Activated T-cell treated with anti-CD3 and anti-CD28 coated beads, Interleukin-2, amount 50 U/mL, for 72 hours (primary cell): ENCODE measurements around the gene HNRNPR. TPM values are rescaled to one million over a fixed set of nuclear protein-coding genes. Genes with fewer than 3 reads are reported as not detected.

Experiments used
- ATAC-seq, 2 donors: fragments of 150-1000 bp; cut with Tn5 transposase; replicated peaks in 1 of 2; 2 replicates each; pipeline ENCODE4 v1.10.0; 2021; ENCODE audit warnings: moderate library complexity in 2 of 2, mild to moderate bottlenecking in 1 of 2
- DNase-seq, 2 donors: peaks; one replicate each; pipeline ENCODE4 v3.0.0; 2021 to 2022; ENCODE audit warnings: mixed read lengths in 1 of 2
- H3K27ac Mint-ChIP-seq: one replicate; pipeline ENCODE4 v1.8.0; 2022; ENCODE audit warnings: mild to moderate bottlenecking, moderate library complexity, mixed read lengths
- H3K27me3 Mint-ChIP-seq: one replicate; pipeline ENCODE4 v1.8.0; 2022; ENCODE audit warnings: low read depth, mixed read lengths
- H3K36me3 Mint-ChIP-seq, 2 donors: one replicate each; pipeline ENCODE4 v1.8.0; 2022; ENCODE audit warnings: mixed read lengths in 2 of 2, mild to moderate bottlenecking in 1 of 2; ENCODE audit not compliant: insufficient read depth in 2 of 2
- H3K4me1 Mint-ChIP-seq: one replicate; pipeline ENCODE4 v1.8.0; 2022; ENCODE audit warnings: low read depth, mixed read lengths
- H3K4me3 Mint-ChIP-seq, 2 donors: one replicate each; pipeline ENCODE4 v1.8.0; 2022; ENCODE audit warnings: mild to moderate bottlenecking in 2 of 2, mixed read lengths in 2 of 2, moderate library complexity in 2 of 2
- H3K9me3 Mint-ChIP-seq, 2 donors: one replicate each; pipeline ENCODE4 v1.8.0; 2022; ENCODE audit warnings: mixed read lengths in 2 of 2
- total RNA-seq, 2 donors: library from RNA; stranded (reverse); gene quantifications; one replicate each; pipeline ENCODE4 v1.2.3, GENCODE V29; 2022

The HNRNPR gene
- total RNA-seq, 2 donors from 2014 or later, result 127 TPM

DNA sequence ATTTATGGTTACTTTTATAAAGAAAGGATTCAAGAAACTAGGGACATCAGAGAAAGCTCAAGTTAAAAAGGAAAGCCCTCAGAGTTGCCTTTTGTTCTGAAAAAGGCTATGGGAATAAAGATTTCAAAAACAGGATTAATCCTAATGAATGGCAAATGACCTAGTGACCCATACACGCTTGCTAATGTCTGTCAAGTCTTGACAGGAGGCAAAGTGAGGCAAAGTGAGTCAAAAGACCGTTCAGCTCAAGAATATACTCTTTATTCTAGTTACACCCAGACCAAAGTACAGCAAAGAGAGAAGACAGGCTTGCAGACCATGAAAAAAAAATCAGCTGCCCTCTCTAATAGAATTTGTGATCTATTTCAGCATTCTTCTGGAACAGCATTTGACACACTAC, 22.1 kb upstream of the HNRNPR start:
- H3K36me3 Mint-ChIP-seq, result peaks cover 25 to 53% of the 10 kb centered on the region in 2 donors
- peak overlapping the region; percentile 93 to 97 for H3K4me3 Mint-ChIP-seq
- ATAC-seq, result no peak
- H3K27me3 Mint-ChIP-seq, result no peaks in the 10 kb centered on the region
- DNase-seq, result no peak
- H3K4me1 Mint-ChIP-seq, result peaks cover 35% of the 10 kb centered on the region
- no peak overlapping the region for H3K27ac Mint-ChIP-seq
- H3K9me3 Mint-ChIP-seq, result peaks cover 4 to 10% of the 10 kb centered on the region in 2 donors

DNA sequence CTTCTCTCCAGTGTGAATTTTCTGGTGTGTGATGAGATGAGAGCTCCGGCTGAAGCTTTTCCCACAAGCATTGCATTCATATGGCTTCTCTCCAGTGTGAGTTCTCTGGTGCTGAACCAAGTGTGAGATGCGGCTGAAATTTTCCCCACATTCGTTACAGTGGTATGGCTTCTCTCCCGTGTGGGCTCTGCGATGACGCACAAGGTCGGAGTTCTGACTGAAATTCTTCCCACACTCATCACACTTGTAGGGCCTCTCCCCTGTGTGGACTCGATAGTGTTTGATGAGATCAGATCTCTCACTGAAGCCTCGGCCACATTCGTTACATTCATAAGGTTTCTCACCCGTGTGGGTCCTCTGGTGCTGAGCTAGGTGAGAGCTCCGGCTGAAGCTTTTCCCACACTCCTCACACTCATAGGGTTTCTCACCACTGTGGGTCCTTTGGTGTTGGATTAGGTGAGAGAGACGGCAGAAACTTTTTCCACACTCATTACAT, 18.2 kb upstream of the HNRNPR start:
- no peaks in the 10 kb centered on the region for H3K27me3 Mint-ChIP-seq
- no peak overlapping the region for H3K27ac Mint-ChIP-seq
- peaks cover 15% of the 10 kb centered on the region for H3K4me1 Mint-ChIP-seq
- peaks cover 17 to 26% of the 10 kb centered on the region in 2 donors for H3K9me3 Mint-ChIP-seq
- H3K4me3 Mint-ChIP-seq, result no peak overlapping the region
- ATAC-seq, result no peak
- DNase-seq, result no peak
- peaks cover 37 to 74% of the 10 kb centered on the region in 2 donors for H3K36me3 Mint-ChIP-seq

DNA sequence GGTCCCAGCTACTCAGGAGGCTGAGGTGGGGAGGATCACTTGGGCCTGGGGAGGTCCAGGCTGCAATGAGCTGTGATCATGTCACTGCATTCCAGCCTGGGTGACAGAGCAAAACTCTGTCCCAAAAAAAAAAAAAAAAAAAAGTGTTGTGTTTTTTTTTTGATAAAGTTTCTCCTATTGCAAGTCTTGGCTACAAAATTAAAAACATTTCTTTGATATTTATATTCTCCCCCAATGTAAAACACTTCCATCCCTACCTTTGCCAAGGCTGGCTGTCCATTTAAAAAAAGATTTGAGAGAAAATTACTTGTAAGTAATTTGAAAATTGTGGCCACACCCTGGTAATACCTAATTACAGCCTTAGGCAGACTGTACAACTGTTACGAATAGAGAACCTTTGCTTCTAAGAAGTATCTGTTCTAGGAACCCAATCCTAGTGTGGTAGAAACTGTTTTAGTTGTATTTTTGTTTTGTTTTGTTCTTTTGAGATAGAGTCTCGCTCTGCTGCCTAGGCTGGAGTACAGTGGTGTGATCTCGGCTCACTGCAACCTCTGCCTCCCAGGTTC, 14.3 kb upstream of the HNRNPR start:
- H3K9me3 Mint-ChIP-seq, result peaks cover 17 to 28% of the 10 kb centered on the region in 2 donors

DNA sequence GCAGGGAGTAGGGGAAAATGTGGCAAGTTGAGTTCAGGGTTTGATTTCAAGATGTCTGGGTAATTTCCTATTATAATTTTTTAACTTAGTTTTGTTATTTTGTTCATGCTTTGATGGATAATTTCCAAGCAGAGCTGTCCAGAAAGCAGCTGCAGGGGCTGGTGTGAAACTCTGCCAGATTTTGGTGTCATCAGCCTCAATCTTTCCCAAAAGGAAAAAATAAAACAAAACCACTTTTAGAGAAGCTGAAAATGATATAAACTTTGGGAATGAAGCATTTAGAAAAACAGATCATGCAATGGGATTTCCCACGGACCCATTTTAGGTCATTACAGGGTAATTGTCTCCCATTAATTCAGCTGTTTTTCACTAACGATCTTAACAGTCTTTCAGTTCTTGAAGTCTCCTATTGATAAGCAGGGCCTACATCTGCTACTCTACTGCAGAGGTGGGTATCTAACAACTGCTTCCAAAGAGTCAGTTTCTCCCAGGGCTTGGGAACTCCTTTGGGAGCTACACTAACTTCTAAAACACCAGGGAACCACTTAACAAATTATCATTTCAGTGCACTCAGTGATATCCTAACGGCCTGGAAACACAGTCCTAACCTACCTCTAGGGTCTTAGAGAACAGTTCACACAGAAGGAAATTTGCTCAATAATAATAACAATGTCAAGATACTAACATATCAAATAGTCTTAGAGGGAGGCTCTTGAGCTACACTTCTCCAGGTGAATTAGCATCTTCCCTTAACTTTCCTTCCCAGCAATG, 13.2 kb upstream of the HNRNPR start:
- DNase-seq, result no peak
- Mint-ChIP-seq H3K9me3 (peaks cover 15 to 24% of the 10 kb centered on the region in 2 donors), H3K27me3 (no peaks in the 10 kb centered on the region), H3K36me3 (peaks cover 26 to 33% of the 10 kb centered on the region in 2 donors), H3K4me3 (no peak overlapping the region), H3K4me1 (peaks cover 6% of the 10 kb centered on the region), H3K27ac (no peak overlapping the region)
- no peak for ATAC-seq

More for the DNA sequence above, 14.3 kb upstream of the HNRNPR start:
- Mint-ChIP-seq H3K36me3 (peaks cover 34 to 44% of the 10 kb centered on the region in 2 donors), H3K4me3 (no peak overlapping the region), H3K27ac (no peak overlapping the region), H3K4me1 (peaks cover 6% of the 10 kb centered on the region), H3K27me3 (no peaks in the 10 kb centered on the region)
- DNase-seq (no peak), ATAC-seq (no peak)

DNA sequence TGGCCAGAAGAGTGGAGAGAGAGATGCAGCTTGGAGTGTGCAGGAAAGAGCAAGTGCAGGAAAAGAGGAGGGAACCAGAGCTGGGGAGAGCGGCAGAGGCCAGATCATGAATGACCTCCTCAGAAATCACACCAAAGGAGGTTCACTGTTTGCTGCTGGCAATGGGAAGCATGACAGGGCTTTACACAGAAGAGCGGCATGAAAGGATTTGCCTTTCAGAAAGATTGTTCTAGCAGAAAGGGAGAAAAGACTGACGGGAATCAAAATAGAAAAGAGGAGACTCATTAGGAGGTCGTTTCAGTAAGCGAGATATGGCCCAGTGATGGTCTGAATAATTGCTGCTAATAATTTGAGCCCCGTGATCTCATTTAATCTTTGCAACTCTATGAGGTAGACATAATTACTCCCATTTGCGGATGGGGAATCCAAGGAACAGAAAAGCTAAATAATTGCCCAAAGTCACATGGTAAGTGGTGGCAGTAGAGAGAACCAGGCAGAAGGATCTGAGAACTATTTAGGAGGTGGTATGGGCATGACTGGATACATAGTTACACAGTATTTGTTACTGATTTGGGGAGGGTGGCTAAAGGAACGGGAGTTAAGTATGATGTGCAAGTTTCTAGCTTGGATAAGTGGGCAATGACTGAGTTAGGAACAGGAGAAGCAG, 12.5 kb upstream of the HNRNPR start:
- ATAC-seq (no peak), DNase-seq (no peak)
- Mint-ChIP-seq H3K27me3 (no peaks in the 10 kb centered on the region), H3K4me3 (no peak overlapping the region), H3K36me3 (peaks cover 19 to 26% of the 10 kb centered on the region in 2 donors), H3K4me1 (peaks cover 6% of the 10 kb centered on the region), H3K27ac (no peak overlapping the region), H3K9me3 (peaks cover 15 to 20% of the 10 kb centered on the region in 2 donors)

DNA sequence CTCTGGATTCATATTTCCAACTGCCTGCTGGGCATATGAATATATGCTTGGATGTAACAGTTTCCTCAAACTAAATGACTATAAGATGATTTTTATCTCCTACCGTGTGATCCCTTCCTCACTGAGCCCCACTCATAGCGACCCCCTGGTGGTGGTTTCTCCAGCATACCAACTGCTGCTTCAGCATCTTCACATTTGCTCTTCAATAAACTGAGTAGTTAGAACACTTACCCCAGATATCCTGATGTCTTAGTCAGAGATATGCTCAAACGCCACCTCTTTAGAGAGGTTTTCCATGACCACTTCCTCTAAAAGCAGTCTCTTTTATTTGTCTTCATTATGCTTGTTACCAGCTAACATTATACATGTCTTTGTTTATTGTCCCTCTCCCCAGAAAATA, 10.2 kb upstream of the HNRNPR start:
- Mint-ChIP-seq H3K9me3 (peaks cover 4 to 7% of the 10 kb centered on the region in 2 donors), H3K36me3 (peaks cover 2 to 4% of the 10 kb centered on the region in 2 donors), H3K27ac (no peak overlapping the region), H3K4me1 (peaks cover 6% of the 10 kb centered on the region), H3K4me3 (no peak overlapping the region), H3K27me3 (no peaks in the 10 kb centered on the region)
- no peak for DNase-seq
- peak in 1 of 2 donors; percentile 17 for ATAC-seq

DNA sequence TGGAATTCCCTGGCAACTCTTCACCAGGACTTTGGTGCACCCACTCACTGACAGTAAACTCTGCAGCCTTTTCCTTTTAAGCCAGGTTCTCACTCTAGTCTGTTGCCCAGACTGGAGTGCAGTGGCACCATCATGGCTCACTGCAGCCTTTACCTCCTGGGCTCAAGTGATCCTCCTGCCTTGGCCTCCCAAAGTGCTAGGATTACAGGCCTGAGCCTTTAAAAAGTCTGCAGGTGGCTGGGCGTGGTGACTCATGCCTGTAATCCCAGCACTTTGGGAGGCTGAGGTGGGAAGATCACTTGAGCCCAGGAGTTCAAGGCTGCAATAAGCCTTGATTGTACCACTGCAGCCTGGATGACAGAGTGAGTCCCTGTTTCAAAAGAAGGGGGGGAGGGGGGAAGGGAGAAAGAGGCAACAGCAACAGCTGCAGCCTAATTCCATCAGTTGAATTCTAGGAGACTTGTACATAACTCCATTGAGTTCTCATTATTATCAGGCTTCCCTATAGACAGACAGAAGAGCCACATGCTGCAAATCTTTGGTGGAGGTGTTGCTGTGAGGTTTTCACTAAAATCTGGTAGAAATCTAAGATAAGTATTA, 8.1 kb upstream of the HNRNPR start:
- DNase-seq (no peak), ATAC-seq (no peak)
- H3K9me3 Mint-ChIP-seq, result peaks cover 2% of the 10 kb centered on the region in 2 donors
- H3K4me1 Mint-ChIP-seq, result peaks cover 6% of the 10 kb centered on the region
- H3K4me3 Mint-ChIP-seq, result no peak overlapping the region
- no peak overlapping the region for H3K27ac Mint-ChIP-seq
- no peaks in the 10 kb centered on the region for H3K36me3 Mint-ChIP-seq
- no peaks in the 10 kb centered on the region for H3K27me3 Mint-ChIP-seq

DNA sequence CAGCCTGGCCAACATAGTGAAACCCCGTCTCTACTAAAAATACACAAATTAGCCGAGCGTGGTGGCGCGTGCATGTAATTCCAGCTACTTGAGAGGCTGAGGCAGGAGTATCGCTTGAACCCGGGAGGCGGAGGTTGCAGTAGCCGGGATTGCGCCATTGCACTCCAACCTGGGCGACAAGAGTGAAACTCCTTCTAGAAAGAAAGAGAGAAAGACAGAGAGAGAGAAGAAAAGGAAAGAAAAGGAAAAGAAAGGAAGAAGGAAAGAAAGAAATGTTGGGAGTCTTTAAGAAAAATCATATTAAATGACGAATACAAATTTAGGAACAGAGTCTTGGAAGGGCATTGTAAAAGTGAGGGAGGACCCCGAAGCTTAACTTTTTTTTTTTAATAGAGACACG, 1.8 kb upstream of the HNRNPR start:
- DNase-seq, result no peak
- H3K27me3 Mint-ChIP-seq, result no peaks in the 10 kb centered on the region
- no peak for ATAC-seq
- no peaks in the 10 kb centered on the region for H3K9me3 Mint-ChIP-seq
- no peak overlapping the region for H3K27ac Mint-ChIP-seq
- H3K4me3 Mint-ChIP-seq, result peak overlapping the region in 1 of 2 donors; percentile 99
- peaks cover 25% of the 10 kb centered on the region for H3K4me1 Mint-ChIP-seq
- peaks cover 3 to 6% of the 10 kb centered on the region in 2 donors for H3K36me3 Mint-ChIP-seq

DNA sequence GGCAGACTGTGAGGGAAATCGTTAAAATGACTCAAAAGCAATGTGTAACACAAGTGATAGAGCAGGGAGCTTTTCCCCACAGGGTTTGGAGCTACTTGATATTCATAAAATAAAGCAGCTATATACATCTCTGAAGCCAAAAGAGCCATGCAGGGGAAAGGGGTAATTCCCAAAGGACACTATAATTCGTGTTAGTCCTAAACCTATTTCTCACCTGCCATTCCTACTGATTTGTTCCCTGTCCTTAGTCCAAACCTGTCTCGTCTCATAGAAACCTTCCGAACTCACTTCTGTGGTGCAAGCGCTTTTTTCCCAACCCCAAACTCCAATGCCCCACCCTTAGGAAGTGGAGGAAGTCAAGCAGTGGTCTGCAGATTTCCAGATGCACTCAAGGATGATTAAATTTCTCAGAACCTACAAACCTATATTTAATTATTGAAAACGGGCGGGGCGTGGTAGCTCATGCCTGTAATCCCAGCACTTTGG, 946 bp upstream of the HNRNPR start:
- no peaks in the 10 kb centered on the region for H3K27me3 Mint-ChIP-seq
- peak overlapping the region; percentile 97 to 99 for H3K4me3 Mint-ChIP-seq

DNA sequence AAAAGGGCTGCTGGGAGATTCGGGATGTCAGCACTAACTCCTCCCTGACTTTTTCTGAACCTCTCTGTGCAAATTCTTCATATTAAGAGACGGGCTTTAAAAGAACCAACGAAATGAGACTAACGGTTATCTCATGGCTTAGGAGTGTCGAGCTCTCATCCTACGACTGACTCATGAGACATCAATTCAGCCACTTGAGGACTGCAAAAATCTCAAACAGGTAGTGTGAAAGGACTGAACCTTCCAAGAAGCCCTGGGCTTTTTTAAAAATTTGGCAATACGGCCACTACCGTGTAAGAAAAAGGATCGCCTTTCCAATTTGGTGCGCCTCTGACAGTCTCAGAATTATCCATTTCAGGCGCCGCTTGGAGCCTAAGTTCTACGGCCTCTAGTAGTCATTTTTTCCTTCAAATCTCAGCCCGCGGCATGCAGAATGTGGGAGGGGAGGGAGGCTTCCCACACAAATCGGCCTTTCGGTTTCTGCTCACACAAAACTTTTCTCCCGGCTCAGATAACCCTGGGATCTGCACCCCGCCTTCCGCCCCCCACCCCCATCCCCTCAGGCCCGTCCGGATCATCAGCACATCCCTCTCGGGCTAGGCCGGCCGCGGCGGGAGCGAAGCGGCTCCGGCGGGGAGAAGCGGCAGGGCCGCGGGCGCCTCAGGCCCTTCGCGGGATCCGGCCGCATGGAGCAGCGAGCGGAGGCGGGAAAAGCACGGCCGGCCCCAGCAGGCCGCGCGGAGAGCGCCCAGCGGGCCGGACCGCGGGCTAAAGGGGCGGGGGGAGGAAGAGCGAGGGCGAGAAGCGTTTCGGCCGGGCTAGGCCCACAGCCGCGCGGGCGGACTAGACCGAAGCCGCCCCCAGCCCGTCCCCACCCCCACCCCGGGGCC, 618 bp downstream of the HNRNPR start:
- peak; percentile 55 to 67 for DNase-seq
- Mint-ChIP-seq H3K9me3 (no peaks in the 10 kb centered on the region), H3K27me3 (no peaks in the 10 kb centered on the region), H3K4me1 (peaks cover 49% of the 10 kb centered on the region), H3K27ac (peak overlapping the region; percentile 53), H3K36me3 (peaks cover 8 to 12% of the 10 kb centered on the region in 2 donors), H3K4me3 (peak overlapping the region; percentile 97 to 99)
- peak; percentile 6 to 19 for ATAC-seq

More for the DNA sequence above, 946 bp upstream of the HNRNPR start:
- peak overlapping the region; percentile 95 for H3K27ac Mint-ChIP-seq
- H3K9me3 Mint-ChIP-seq, result no peaks in the 10 kb centered on the region
- H3K4me1 Mint-ChIP-seq, result peaks cover 34% of the 10 kb centered on the region
- peaks cover 5 to 6% of the 10 kb centered on the region in 2 donors for H3K36me3 Mint-ChIP-seq
- no peak for DNase-seq
- no peak for ATAC-seq

DNA sequence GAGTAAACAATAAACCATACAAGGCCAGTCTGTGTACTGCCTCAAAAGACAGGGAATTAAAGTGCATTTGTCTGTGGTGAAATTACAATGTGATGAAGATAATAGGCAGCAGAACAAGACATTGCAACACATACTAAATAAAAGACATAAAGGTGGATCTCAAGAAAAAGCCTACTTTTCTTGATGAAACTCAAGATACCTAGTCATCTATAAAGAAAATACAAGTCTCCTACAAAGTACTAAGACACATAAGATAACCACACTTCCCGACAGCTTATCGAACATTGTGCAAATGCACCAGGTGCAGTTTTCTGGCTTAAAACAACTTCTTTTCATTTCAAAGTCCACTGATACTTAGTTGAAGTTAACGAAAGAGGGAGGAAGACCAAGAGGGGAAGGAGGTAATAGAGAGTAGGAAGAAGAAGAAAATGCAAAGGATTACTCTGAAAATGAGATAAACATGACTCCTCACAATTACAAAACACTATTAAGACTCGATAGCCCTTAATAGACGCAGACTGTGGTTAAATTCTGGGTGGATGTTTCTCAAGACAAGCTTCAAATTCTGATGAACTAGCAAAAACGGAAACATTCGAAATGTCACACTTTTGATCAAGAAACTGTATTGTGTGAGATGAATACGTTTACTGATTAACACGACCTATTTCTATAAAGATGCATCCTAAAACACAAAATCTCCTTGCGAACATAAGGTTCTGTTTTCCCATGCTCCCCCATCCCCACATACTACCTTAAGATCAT, 2.0 kb downstream of the HNRNPR start:
- Mint-ChIP-seq H3K4me3 (peak overlapping the region; percentile 97 to 99), H3K9me3 (no peaks in the 10 kb centered on the region), H3K36me3 (peaks cover 9 to 22% of the 10 kb centered on the region in 2 donors), H3K27ac (peak overlapping the region; percentile 53), H3K27me3 (no peaks in the 10 kb centered on the region), H3K4me1 (peaks cover 61% of the 10 kb centered on the region)
- DNase-seq, result no peak
- no peak for ATAC-seq
